Hepatocyte (in vitro differentiated cells): ENCODE measurements around the gene SPINT4. TPM values are rescaled to one million over a fixed set of nuclear protein-coding genes. Genes with fewer than 3 reads are reported as not detected.
"Not testable (repeated sequence)": the region's sequence is repeated elsewhere in the genome, so short reads cannot be mapped to it uniquely, and the experiment has no call there.

Experiments
- DNase-seq: peaks from one replicate; pipeline ENCODE4 v3.0.0-alpha.2; 2016; ENCODE audit warnings: low spot score
- H2AFZ ChIP-seq: fragments of 200-600 bp; sonication (generic); 2 replicates; pipeline ENCODE4 v1.6.0; 2016; ENCODE audit warnings: antibody characterized with exemption, mild to moderate bottlenecking
- H3K27ac ChIP-seq: fragments of 200-600 bp; sonication (generic); 2 replicates; pipeline ENCODE4 v1.5.1; 2016; ENCODE audit warnings: mild to moderate bottlenecking
- H3K27me3 ChIP-seq: fragments of 200-600 bp; sonication (generic); 2 replicates; pipeline ENCODE4 v1.6.1; 2016
- H3K36me3 ChIP-seq: fragments of 200-600 bp; sonication (generic); replicated peaks from 2 replicates; pipeline ENCODE4 v1.5.1; 2016; ENCODE audit warnings: low read depth; ENCODE audit not compliant: insufficient read depth
- H3K4me1 ChIP-seq: fragments of 200-600 bp; sonication (generic); 2 replicates; pipeline ENCODE4 v1.5.1; 2016; ENCODE audit warnings: mild to moderate bottlenecking, moderate library complexity; ENCODE audit not compliant: insufficient read depth
- H3K4me2 ChIP-seq: fragments of 200-600 bp; sonication (generic); 2 replicates; pipeline ENCODE4 v1.6.0; 2016
- H3K4me3 ChIP-seq: fragments of 200-600 bp; sonication (generic); 2 replicates; pipeline ENCODE4 v1.5.1; 2016; ENCODE audit warnings: mild to moderate bottlenecking
- H3K79me2 ChIP-seq: fragments of 200-600 bp; sonication (generic); 2 replicates; pipeline ENCODE4 v1.6.0; 2017; ENCODE audit warnings: mild to moderate bottlenecking
- H3K9me2 ChIP-seq: fragments of 200-600 bp; sonication (generic); replicated peaks from 2 replicates; pipeline ENCODE4 v1.6.0; 2017; ENCODE audit warnings: mild to moderate bottlenecking; ENCODE audit not compliant: insufficient read depth
- H3K9me3 ChIP-seq: fragments of 200-600 bp; sonication (generic); 2 replicates; pipeline ENCODE4 v1.5.1; 2016; ENCODE audit warnings: low read depth, mild to moderate bottlenecking
- H4K20me1 ChIP-seq: fragments of 200-600 bp; sonication (generic); 2 replicates; pipeline ENCODE4 v1.6.0; 2016; ENCODE audit warnings: mild to moderate bottlenecking; ENCODE audit not compliant: insufficient read depth, poor library complexity, severe bottlenecking
- EZH2 ChIP-seq: fragments of 200-600 bp; sonication (generic); IDR thresholded peaks from 2 replicates; pipeline ENCODE4 v1.6.1; 2016; ENCODE audit warnings: antibody characterized with exemption, mild to moderate bottlenecking, borderline replicate concordance
- EZH2phosphoT487 ChIP-seq: fragments of 200-600 bp; sonication (generic); IDR thresholded peaks from one replicate; pipeline ENCODE4 v1.6.1; 2018; ENCODE audit warnings: antibody characterized with exemption, mild to moderate bottlenecking, low read depth, moderate library complexity; ENCODE audit not compliant: unreplicated experiment, severe bottlenecking
- WGBS: methylation state at CpG from one replicate; pipeline ENCODE4 v1.1.6; 2016; ENCODE audit warnings: low lambda C conversion rate; ENCODE audit errors: missing lambda C conversion rate; 5-methylcytosine and 5-hydroxymethylcytosine counted together
- polyA plus RNA-seq: library from polyadenylated mRNA; unstranded; fragments of >200 nt; fragmentation: Nextera tagmentation; extraction: Ambion mirVana; gene quantifications from 2 replicates; pipeline ENCODE4 v1.2.1, GENCODE V29; 2016
- total RNA-seq: library from RNA; depleted of rRNA; stranded (reverse); fragments of >200 nt; gene quantifications from 2 replicates; pipeline ENCODE4 v1.2.3, GENCODE V29; 2014
- TF ChIP-seq, protein P1 (sequence below): fragments of 200-600 bp; sonication (generic); IDR thresholded peaks from 2 replicates; pipeline ENCODE4 v1.5.1; 2016; ENCODE audit warnings: antibody characterized with exemption, mild to moderate bottlenecking; ENCODE audit not compliant: poor library complexity

SPINT4 gene
- total and polyA plus RNA-seq, 2 experiments from 2014 or later, result not detected

DNA sequence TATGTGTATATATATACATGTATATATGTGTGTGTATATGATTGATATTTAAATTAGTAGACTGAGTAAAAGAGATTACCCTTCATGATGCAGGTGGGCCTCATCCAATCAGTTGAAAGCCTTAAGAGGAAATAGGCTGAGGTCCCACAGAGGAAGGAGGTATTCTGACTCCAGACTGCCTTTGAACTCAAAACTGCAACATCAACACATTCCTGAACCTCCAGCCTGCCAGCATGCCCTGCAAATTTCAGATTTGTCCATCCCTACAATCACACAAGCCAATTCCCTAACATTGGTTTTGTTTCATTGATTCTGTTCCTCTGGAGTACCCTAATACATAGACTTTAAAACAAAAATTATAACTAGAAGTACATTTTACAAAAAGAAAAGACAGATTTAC lies 22.9 kb downstream of the SPINT4 start:
- Histone ChIP-seq H2AFZ (no peak overlapping the region), H3K27ac (no peak overlapping the region), H3K79me2 (no peaks in the 10 kb centered on the region), H3K9me2 (no peaks in the 10 kb centered on the region), H3K9me3 (no peaks in the 10 kb centered on the region), H3K36me3 (no peaks in the 10 kb centered on the region), H3K4me1 (no peaks in the 10 kb centered on the region), H3K4me2 (no peak overlapping the region), H3K4me3 (no peak overlapping the region), H3K27me3 (no peaks in the 10 kb centered on the region), H4K20me1 (no peaks in the 10 kb centered on the region)
- TF ChIP-seq, protein P1, sequence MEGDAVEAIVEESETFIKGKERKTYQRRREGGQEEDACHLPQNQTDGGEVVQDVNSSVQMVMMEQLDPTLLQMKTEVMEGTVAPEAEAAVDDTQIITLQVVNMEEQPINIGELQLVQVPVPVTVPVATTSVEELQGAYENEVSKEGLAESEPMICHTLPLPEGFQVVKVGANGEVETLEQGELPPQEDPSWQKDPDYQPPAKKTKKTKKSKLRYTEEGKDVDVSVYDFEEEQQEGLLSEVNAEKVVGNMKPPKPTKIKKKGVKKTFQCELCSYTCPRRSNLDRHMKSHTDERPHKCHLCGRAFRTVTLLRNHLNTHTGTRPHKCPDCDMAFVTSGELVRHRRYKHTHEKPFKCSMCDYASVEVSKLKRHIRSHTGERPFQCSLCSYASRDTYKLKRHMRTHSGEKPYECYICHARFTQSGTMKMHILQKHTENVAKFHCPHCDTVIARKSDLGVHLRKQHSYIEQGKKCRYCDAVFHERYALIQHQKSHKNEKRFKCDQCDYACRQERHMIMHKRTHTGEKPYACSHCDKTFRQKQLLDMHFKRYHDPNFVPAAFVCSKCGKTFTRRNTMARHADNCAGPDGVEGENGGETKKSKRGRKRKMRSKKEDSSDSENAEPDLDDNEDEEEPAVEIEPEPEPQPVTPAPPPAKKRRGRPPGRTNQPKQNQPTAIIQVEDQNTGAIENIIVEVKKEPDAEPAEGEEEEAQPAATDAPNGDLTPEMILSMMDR, result no peak
- TF ChIP-seq EZH2, result no peak
- no peak for TF ChIP-seq EZH2phosphoT487
- no peak for DNase-seq

DNA sequence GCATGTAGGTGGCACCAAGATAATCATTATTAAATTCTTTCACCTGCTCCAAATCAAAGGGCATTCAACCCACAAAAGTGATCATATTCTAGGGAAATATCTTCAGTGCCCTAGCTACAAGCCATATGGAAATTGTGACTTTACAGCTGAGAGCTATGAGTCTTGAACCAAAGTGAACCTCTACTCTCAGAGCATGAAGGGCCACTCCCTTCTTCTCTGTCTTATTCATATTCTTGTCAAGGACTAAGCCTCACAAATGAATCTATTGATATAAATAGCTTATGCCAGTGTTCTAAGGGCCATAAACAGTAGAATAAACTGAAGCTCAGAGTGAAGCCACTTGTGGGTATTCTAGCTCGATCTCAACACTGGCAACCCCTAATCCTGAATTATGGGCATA lies 29.6 kb downstream of the SPINT4 start:
- H3K27ac ChIP-seq, result no peak overlapping the region
- H3K9me2 ChIP-seq, result no peaks in the 10 kb centered on the region
- no peaks in the 10 kb centered on the region for H3K9me3 ChIP-seq
- no peaks in the 10 kb centered on the region for H3K27me3 ChIP-seq
- DNase-seq, result no peak
- H3K4me1 ChIP-seq, result no peaks in the 10 kb centered on the region
- no peak overlapping the region for H3K4me2 ChIP-seq
- 81% methylated on average over 1 of the region's 1 CpG for WGBS
- no peaks in the 10 kb centered on the region for H3K36me3 ChIP-seq
- no peak overlapping the region for H2AFZ ChIP-seq
- H4K20me1 ChIP-seq, result no peaks in the 10 kb centered on the region
- no peak overlapping the region for H3K4me3 ChIP-seq
- no peak for TF ChIP-seq EZH2
- no peak for TF ChIP-seq EZH2phosphoT487
- TF ChIP-seq, protein P1, result no peak
- H3K79me2 ChIP-seq, result no peaks in the 10 kb centered on the region

DNA sequence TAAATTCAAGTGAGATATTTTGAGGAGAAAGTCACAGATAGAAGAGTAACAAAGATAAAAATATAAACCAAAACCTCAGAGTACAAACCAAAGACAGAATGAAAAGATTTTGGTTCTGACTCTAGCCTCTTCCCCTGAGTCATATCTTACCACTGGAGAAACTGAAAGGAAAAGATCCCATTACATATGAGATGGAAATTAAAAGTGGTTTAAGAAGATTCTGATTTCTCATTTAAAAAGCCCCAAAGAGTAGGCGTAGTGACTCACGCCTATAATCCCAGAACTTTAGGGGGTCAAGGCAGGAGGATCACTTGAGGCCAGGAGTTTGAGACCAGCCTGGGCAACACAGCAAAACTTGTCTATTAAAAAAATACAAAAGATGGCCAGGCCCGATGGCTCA lies 30.6 kb downstream of the SPINT4 start:
- Histone ChIP-seq H4K20me1 (no peaks in the 10 kb centered on the region), H3K4me2 (no peak overlapping the region), H3K36me3 (no peaks in the 10 kb centered on the region), H3K4me3 (no peak overlapping the region), H3K27me3 (no peaks in the 10 kb centered on the region), H2AFZ (no peak overlapping the region), H3K79me2 (no peaks in the 10 kb centered on the region), H3K27ac (no peak overlapping the region), H3K9me2 (no peaks in the 10 kb centered on the region), H3K4me1 (no peaks in the 10 kb centered on the region), H3K9me3 (no peaks in the 10 kb centered on the region)
- DNase-seq, result no peak
- WGBS, result 93% methylated on average over 3 of the region's 3 CpGs
- TF ChIP-seq EZH2phosphoT487 (no peak), EZH2 (no peak)
- TF ChIP-seq, protein P1, result no peak

DNA sequence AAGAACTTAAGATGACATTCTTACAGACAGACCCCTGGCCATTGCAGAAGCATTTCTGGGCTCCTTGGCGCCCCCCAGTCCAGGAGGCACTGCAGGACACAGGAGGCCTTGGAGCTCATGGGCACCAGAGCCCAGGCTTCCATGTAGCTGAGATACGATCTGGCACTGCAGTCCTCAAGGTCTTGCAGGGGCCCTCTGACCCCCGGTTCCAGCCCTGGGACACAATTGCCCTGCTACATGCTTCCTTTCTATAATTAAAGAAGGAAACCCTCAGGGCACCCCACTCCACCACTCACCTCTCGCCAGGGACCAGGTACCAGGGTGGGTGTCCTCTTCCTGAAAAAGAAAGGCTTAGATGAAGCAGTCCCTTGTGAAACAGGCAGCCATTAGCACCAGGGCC lies 35.9 kb downstream of the SPINT4 start:
- WGBS, result 82% methylated on average over 4 of the region's 4 CpGs

DNA sequence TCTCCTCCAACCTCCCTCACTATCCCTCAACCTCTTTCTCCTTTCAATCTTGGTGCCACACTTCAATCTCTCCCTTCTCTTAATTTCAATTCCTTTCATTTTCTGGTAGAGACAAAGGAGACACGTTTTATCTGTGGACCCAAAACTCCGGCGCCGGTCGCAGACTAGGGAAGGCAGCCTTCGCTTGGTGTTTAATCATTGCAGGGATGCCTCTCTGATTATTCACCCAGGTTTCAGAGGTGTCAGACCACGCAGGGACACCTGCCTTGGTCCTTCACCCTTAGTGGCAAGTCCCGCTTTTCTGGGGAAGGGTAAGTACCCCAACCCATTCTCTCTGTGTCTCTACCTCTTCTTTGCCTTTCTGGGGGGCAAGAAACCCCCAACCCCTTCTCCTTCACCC lies 37.8 kb downstream of the SPINT4 start:
- not testable (repeated sequence) for H3K9me2 ChIP-seq, H3K4me1 ChIP-seq, H3K27me3 ChIP-seq, H4K20me1 ChIP-seq, H2AFZ ChIP-seq, H3K79me2 ChIP-seq, H3K4me3 ChIP-seq, H3K27ac ChIP-seq, H3K9me3 ChIP-seq, H3K36me3 ChIP-seq, DNase-seq, H3K4me2 ChIP-seq
- 86% methylated on average over 8 of the region's 8 CpGs for WGBS

More for the DNA sequence above, 35.9 kb downstream of the SPINT4 start:
- H3K27me3 ChIP-seq, result no peaks in the 10 kb centered on the region
- no peaks in the 10 kb centered on the region for H4K20me1 ChIP-seq
- TF ChIP-seq EZH2 (no peak), EZH2phosphoT487 (no peak)
- TF ChIP-seq, protein P1, result no peak
- no peaks in the 10 kb centered on the region for H3K9me3 ChIP-seq
- no peaks in the 10 kb centered on the region for H3K9me2 ChIP-seq
- no peak overlapping the region for H3K4me3 ChIP-seq
- no peak overlapping the region for H2AFZ ChIP-seq
- H3K36me3 ChIP-seq, result no peaks in the 10 kb centered on the region
- DNase-seq, result no peak
- H3K27ac ChIP-seq, result no peak overlapping the region
- H3K4me1 ChIP-seq, result no peaks in the 10 kb centered on the region
- H3K79me2 ChIP-seq, result no peaks in the 10 kb centered on the region
- no peak overlapping the region for H3K4me2 ChIP-seq

DNA sequence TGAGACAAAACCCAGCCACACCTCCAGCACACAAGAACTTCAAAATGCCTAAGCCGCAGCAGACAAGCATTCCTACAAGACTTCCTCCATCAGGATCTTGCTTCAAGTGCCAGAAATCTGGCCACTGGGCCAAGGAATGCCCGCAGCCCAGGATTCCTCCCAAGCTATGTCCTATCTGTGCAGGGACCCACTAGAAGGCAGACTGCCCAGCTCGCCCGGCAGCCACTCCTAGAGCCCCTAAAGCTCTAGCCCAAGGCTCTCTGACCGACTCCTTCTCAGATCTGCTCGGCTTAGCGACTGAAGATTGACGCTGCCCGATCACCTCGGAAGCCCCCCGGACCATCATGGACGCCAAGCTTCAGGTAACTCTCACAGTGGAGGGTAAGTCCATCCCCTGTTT lies 39.8 kb downstream of the SPINT4 start:
- not testable (repeated sequence) for H3K4me1 ChIP-seq, H2AFZ ChIP-seq, H3K9me3 ChIP-seq, H3K27me3 ChIP-seq, H3K9me2 ChIP-seq, H3K4me2 ChIP-seq, H3K4me3 ChIP-seq, H3K36me3 ChIP-seq, H4K20me1 ChIP-seq, H3K79me2 ChIP-seq, DNase-seq, H3K27ac ChIP-seq
- WGBS, result 94% methylated on average over 12 of the region's 12 CpGs
